GM21528 (cell line): ENCODE data around the gene SLC22A17.

ENCODE experiments used
- ATAC-seq: cut with Tn5 transposase; IDR thresholded peaks from one replicate; pipeline ENCODE4 v1.9.1; 2021; ENCODE audit warnings: mild to moderate bottlenecking, moderate library complexity; ENCODE audit not compliant: unreplicated experiment, low FRiP score

SLC22A17 gene

GRCh38 chr14:23382276-23382675 lies 29.6 kb upstream of the SLC22A17 start:
- no peak for ATAC-seq

GRCh38 chr14:23381871-23382270 lies 29.2 kb upstream of the SLC22A17 start:
- ATAC-seq, result no peak

DNA sequence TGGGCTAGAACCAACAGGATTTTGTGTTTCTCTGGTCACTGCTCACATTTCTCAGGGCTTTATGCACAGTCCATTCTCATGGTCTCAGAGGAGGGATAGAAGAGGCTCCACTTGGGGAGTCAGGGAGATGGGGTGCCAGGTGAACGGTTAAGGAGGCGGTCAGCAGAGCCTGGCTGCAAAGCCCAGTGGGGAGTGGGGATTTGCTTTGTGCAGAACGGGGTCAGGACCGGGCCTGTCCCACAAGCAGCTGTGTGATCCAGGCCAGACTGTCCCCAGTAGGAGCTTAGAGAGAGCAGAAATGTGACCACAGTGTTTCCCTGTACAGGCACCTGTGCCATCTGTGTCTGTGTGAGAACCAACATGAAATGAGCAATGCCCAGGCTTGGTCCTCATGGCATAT lies 28.3 kb upstream of the SLC22A17 start:
- no peak for ATAC-seq

DNA sequence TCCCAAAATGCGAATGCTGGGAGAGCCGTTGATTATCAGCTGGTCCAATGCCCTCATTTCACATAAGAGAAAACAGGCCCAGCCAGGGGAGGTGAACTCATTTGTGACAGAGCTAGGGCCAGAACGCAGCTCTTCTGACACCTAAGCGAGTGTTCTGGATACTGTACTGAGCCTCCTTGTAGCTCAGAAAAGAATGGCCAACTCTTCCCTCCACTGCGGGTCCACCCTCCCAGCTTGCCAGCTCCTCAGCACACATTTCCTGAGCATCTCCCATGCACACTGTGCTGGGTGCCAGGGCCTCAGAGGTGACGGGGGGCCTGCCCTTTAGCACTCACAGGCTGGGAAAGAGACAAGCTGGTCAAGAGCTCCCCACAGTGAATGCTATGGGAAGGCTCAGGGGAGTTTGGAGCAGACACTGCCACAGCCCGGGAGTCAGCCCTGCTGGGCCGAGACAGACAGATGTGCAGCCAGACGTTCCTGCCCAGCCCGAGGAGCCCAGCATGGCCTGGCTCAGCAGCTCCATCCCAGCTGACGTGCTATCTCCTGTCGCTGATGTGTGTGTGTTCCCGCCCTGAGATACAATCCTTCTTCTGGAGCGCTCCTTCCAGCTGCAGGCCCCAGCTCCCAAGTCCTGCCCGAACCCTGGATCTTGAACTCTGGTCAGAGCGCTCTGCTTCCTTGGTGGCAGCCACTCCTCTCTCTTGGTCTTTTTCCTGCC lies 27.7 kb upstream of the SLC22A17 start:
- ATAC-seq, result no peak

GRCh38 chr14:23379366-23380196 lies 26.9 kb upstream of the SLC22A17 start:
- ATAC-seq, result no peak

DNA sequence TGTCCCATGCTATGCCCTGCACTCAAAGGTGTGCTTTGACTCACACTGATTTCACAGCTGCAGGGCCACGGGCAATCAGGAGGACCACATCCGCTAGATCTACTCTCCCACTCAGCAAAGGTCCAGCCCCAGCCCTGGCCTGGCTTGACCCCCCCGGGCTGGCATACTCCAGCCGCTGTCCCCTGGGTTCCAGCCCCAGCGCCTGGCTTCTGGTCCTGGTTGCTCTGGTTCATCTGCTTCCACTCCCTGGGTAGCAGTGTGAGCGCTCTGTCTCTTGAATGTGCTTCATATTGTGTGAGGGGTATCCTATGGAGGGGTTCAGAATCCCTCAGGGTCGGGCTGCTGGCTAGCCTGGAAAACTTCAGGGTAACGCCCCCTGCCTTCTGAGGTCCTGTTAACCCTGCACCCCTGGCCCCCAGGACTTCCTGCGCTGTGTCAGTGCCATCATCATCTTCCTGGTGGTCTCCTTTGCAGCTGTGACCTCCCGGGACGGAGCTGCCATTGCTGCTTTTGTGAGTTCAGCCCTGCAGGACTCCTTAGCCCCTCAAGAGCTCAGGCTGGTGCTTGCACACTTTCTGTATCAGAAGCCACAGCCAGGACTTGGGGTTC lies 26.0 kb upstream of the SLC22A17 start:
- no peak for ATAC-seq

DNA sequence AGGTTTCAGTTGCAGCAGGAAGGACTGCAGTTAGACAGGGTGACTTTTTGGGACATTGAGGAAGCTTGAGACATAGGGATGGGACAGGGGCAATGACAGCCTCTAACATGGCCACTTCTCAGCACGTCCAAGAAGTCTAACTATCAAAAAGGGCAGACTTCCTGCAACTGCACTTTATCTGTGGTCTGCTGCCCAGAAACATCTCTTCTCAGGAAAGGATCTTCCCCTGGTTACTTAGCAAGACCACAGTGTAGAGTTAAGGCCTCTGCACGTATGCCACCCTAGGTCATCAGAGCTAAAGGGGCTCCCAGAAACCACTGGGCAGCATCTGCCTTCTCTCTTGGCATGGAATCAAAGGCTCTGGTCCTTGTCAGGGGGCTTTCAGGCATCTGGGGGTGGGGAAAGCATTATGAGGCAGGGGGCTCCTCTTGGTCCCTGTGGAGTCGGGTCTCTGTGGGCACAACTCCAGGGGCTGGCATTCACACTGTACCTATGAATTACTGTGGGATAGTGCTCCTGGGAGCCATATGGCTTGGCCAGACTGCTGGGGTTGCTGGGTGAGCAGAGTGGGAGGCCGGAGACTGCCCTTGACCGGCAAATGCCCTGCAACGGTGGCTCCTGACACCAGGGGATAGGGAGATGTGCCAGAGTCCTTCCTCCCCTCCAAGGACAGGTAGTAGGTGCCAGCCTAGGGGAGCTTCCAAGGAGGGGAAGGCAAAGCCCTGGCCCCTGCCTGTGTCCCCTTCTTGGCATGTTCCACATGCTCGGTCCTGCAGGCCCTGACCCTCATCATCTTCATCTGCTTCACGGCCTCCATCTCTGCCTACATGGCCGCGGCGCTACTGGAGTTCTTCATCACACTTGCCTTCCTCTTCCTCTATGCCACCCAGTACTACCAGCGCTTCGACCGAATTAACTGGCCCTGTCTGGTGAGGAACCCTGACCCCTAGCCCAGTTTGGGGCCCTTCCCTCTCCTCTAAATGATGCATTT lies 25.2 kb upstream of the SLC22A17 start:
- ATAC-seq, result no peak

- ATAC-seq, result no peak
These were observed 24.5 kb upstream of the SLC22A17 start for GRCh38 chr14:23377198-23377550.

GRCh38 chr14:23376482-23377197 lies 24.0 kb upstream of the SLC22A17 start, which contains the start of gene CMTM5:
Gene CMTM5, plus strand, starts transcription at chr14:23377046. Its CDS starts 206 bp downstream, at chr14:23377252.
- no peak for ATAC-seq

GRCh38 chr14:23375527-23376251 lies 23.0 kb upstream of the SLC22A17 start:
- no peak for ATAC-seq

DNA sequence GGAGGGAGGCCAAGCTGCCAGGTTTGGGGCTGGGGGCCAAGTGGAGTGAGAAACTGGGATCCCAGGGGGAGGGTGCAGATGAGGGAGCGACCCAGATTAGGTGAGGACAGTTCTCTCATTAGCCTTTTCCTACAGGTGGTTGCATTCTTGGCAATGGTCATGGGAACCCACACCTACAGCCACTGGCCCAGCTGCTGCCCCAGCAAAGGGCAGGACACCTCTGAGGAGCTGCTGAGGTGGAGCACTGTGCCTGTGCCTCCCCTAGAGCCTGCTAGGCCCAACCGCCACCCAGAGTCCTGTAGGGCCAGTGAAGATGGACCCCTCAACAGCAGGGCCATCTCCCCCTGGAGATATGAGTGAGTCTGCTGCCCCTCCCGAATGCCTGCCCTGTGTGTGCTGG lies 20.4 kb upstream of the SLC22A17 start:
- ATAC-seq, result no peak

GRCh38 chr14:23372509-23372908 lies 19.8 kb upstream of the SLC22A17 start, which contains the start of gene IL25:
Gene IL25, plus strand, starts transcription at chr14:23372809.
- ATAC-seq, result no peak

GRCh38 chr14:23371865-23372264 lies 19.2 kb upstream of the SLC22A17 start:
- no peak for ATAC-seq

DNA sequence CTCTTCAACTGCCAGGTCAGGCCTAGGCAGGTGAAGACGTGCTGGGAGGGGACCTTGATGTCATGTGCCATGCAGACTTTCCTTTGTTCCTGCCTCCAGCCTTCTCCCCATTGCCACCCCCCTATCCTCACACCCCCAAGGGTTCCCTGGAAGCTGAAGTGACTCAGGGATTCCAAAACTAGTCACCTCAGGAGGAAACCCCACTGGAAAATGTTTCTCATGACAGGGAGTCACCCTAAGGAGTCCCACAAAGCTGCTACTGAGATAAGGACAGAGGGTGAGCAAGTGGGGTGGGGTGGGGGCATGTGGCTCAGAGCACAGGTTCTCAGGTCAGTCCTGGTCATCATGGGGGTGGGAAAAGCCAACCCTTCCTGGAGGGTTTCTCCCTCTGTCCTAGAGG lies 17.5 kb upstream of the SLC22A17 start:
- ATAC-seq, result no peak

- ATAC-seq, result no peak
These were observed 13.8 kb upstream of the SLC22A17 start for GRCh38 chr14:23366426-23366921.

- ATAC-seq, result no peak
These were observed 13.2 kb upstream of the SLC22A17 start for GRCh38 chr14:23365732-23366425.

- ATAC-seq, result no peak
These were observed 12.5 kb upstream of the SLC22A17 start, which contains the start of gene EFS for GRCh38 chr14:23365036-23365731. Gene EFS, minus strand, starts transcription at chr14:23365172. Its CDS starts 147 bp downstream, at chr14:23365025.
